ENCODE results near the gene ELOVL7. TPM values are rescaled to one million over a fixed set of nuclear protein-coding genes. Genes with fewer than 3 reads are reported as not detected.

Gene ELOVL7
- total RNA-seq, 1 experiment from 2014 or later: 20.0 TPM

GRCh38 chr5:60754495-60754894 is 89.6 kb downstream of the ELOVL7 start:
- Histone ChIP-seq H3K4me1 (ENCODE audit: control insufficient read depth in 1 of 2, insufficient read depth in 2 of 2, low read length in 2 of 2) (no peaks in the 10 kb centered on the region), H3K4me2 (ENCODE audit: low read length) (no peak overlapping the region), H3K79me2 (ENCODE audit: insufficient read depth, low read length) (no peaks in the 10 kb centered on the region), H3K9me3 (ENCODE audit: control insufficient read depth in 1 of 2, insufficient read depth in 1 of 2, low read depth in 1 of 2, low read length in 2 of 2) (no peaks in the 10 kb centered on the region), H3K36me3 (ENCODE audit: control insufficient read depth in 1 of 2, insufficient read depth in 2 of 2, low read length in 2 of 2) (no peaks in the 10 kb centered on the region), H3K27ac (ENCODE audit: low read depth, low read length) (no peak overlapping the region), H4K20me1 (ENCODE audit: insufficient read depth) (no peaks in the 10 kb centered on the region), H3K4me3 (replicated peaks in 1 of 2; ENCODE audit: low read depth in 1 of 2, low read length in 2 of 2) (no peak overlapping the region), H3K27me3 (ENCODE audit: insufficient read depth, low read length) (no peaks in the 10 kb centered on the region), H3K9me2 (ENCODE audit: insufficient read depth) (no peaks in the 10 kb centered on the region), H3K9ac (ENCODE audit: low read length) (no peak overlapping the region), H2AFZ (ENCODE audit: low read depth, low read length, poor library complexity, severe bottlenecking) (no peak overlapping the region)
- POLR2A ChIA-PET: no interaction called here
- BruUV-seq (replicated peaks): no TSS peak
- TF ChIP-seq CTCF (IDR thresholded peaks at IDR 0.05 in 2 of 3, conservative IDR thresholded peaks at IDR 0.05 in 1 of 3; ENCODE audit: borderline replicate concordance in 1 of 3, insufficient read depth in 1 of 3, low read depth in 2 of 3, low read length in 2 of 3) (no peak), SRF (IDR thresholded peaks at IDR 0.05; ENCODE audit: low read depth) (no peak), POLR2AphosphoS5 (IDR thresholded peaks at IDR 0.05; ENCODE audit: low read depth, low read length) (no peak), ELF1 (IDR thresholded peaks at IDR 0.05; ENCODE audit: borderline replicate concordance, low read depth) (no peak), JUND (IDR thresholded peaks at IDR 0.05) (no peak), EZH2 (IDR thresholded peaks at IDR 0.05) (no peak), SP1 (IDR thresholded peaks at IDR 0.05; ENCODE audit: low read depth) (no peak), MAX (IDR thresholded peaks at IDR 0.05) (no peak), TCF7L2 (IDR thresholded peaks at IDR 0.05; ENCODE audit: borderline replicate concordance, extremely low read depth, insufficient read depth, insufficient read length) (no peak), CEBPB (IDR thresholded peaks at IDR 0.05; ENCODE audit: low read depth) (no peak), YY1 (IDR thresholded peaks at IDR 0.05; ENCODE audit: extremely low read depth, insufficient replicate concordance, low read depth, low read length) (no peak)
- RAD21 ChIA-PET (ENCODE audit: low non-redundant PET in 1 of 2, low total read pairs in 2 of 2, uncharacterized antibody in 2 of 2, unreplicated experiment in 2 of 2): no interaction called here
- ATAC-seq (no peak), DNase-seq (ENCODE audit: low read depth, low spot score) (no peak)
- CTCF ChIA-PET: no interaction called here
- intact Hi-C loops (cut with micrococcal nuclease): no loop called here
